SK-N-SH (cell line): Measurements from ENCODE around the gene ABCC11. TPM values are rescaled to one million over a fixed set of nuclear protein-coding genes. Genes with fewer than 3 reads are reported as not detected.

ENCODE experiments used
- CTCF ChIA-PET: fragments of 300-600, 350-600 bp; formaldehyde crosslinking; extraction: SDS; loops from one replicate; lab custom pipeline; 2021; lab: Yijun Ruan, JAX
- POLR2A ChIA-PET: fragments of 350-600 bp; sonication (Branson Sonifier 250); formaldehyde crosslinking; extraction: SDS; loops from one replicate; lab custom pipeline; 2020; ENCODE audit warnings: antibody characterized with exemption, inconsistent platforms; lab: Yijun Ruan, JAX
- DNase-seq: peaks from one replicate; pipeline ENCODE4 v3.0.0; 2012
- H2AFZ ChIP-seq: fragments of 200-600 bp; sonication (generic); 2 replicates; pipeline ENCODE4 v1.8.1; 2016; ENCODE audit warnings: antibody characterized with exemption, mild to moderate bottlenecking, low read depth
- H3F3A ChIP-seq: fragments of 200-600 bp; sonication (generic); replicated peaks from 2 replicates; pipeline ENCODE3; 2016; ENCODE audit warnings: antibody characterized with exemption, mild to moderate bottlenecking; ENCODE audit not compliant: insufficient read depth
- H3K27ac ChIP-seq, 2 experiments: fragments of 200-500 bp in 1 of 2; fragments of 200-600 bp in 1 of 2; sonication (Bioruptor generic) in 1 of 2; sonication (generic), shearing (Covaris generic) in 1 of 2; 2 replicates each; pipeline versions ENCODE4 v1.5.1 to v1.6.1; 2014 to 2016; ENCODE audit warnings: low read depth in 2 of 2, inconsistent platforms in 1 of 2, low read length in 1 of 2, mild to moderate bottlenecking in 1 of 2, mixed read lengths in 1 of 2
- H3K27me3 ChIP-seq: fragments of 200-600 bp; sonication (generic), shearing (Covaris generic); 2 replicates; pipeline ENCODE4 v1.6.1; 2016; ENCODE audit warnings: mixed run types; ENCODE audit not compliant: insufficient read depth
- H3K36me3 ChIP-seq, 2 experiments: fragments of 200-500 bp in 1 of 2; fragments of 200-600 bp in 1 of 2; sonication (Bioruptor generic) in 1 of 2; sonication (generic) in 1 of 2; replicated peaks in 1 of 2; 2 replicates each; pipeline versions ENCODE3 to v1.5.1; 2014 to 2016; ENCODE audit warnings: low read length in 1 of 2, mild to moderate bottlenecking in 1 of 2; ENCODE audit not compliant: insufficient read depth in 2 of 2, control insufficient read depth in 1 of 2
- H3K4me1 ChIP-seq, 2 experiments: fragments of 200-500 bp in 1 of 2; fragments of 200-600 bp in 1 of 2; sonication (Bioruptor generic) in 1 of 2; sonication (generic), shearing (Covaris generic) in 1 of 2; 2 replicates each; pipeline versions ENCODE4 v1.5.1 to v1.6.1; 2014 to 2016; ENCODE audit warnings: low read depth in 1 of 2, low read length in 1 of 2, mixed run types in 1 of 2; ENCODE audit not compliant: insufficient read depth in 2 of 2, control insufficient read depth in 1 of 2
- H3K4me2 ChIP-seq: fragments of 200-600 bp; sonication (generic), shearing (Covaris generic); 2 replicates; pipeline ENCODE4 v1.6.1; 2017; ENCODE audit warnings: mixed run types
- H3K4me3 ChIP-seq, 2 experiments: fragments of 200-500 bp in 1 of 2; fragments of 200-600 bp in 1 of 2; sonication (Bioruptor generic) in 1 of 2; sonication (generic), shearing (Covaris generic) in 1 of 2; 2 replicates each; pipeline versions ENCODE4 v1.5.1 to v1.8.1; 2014 to 2016; ENCODE audit warnings: low read depth in 2 of 2, inconsistent platforms in 1 of 2, low read length in 1 of 2, mild to moderate bottlenecking in 1 of 2, mixed read lengths in 1 of 2, moderate library complexity in 1 of 2
- H3K79me2 ChIP-seq: fragments of 200-600 bp; sonication (generic); 2 replicates; pipeline ENCODE4 v1.8.1; 2017; ENCODE audit warnings: mild to moderate bottlenecking; ENCODE audit not compliant: insufficient read depth
- H3K9ac ChIP-seq: fragments of 200-600 bp; sonication (generic); 2 replicates; pipeline ENCODE4 v1.6.1; 2017; ENCODE audit warnings: mixed run types
- H3K9me2 ChIP-seq: fragments of 200-600 bp; sonication (generic); 2 replicates; pipeline ENCODE4 v1.6.1; 2017; ENCODE audit warnings: mixed run types
- H3K9me3 ChIP-seq: fragments of 200-600 bp; sonication (generic); 2 replicates; pipeline ENCODE4 v1.6.1; 2017; ENCODE audit warnings: mixed run types, mild to moderate bottlenecking, moderate library complexity
- H4K20me1 ChIP-seq: fragments of 200-600 bp; sonication (generic); 2 replicates; pipeline ENCODE4 v1.6.1; 2017; ENCODE audit warnings: mild to moderate bottlenecking, mixed run types; ENCODE audit not compliant: insufficient read depth
- CTCF ChIP-seq: fragments of 200-600 bp; sonication (generic); IDR thresholded peaks from 2 replicates; pipeline ENCODE4 v1.6.1; 2017; ENCODE audit warnings: antibody characterized with exemption, mild to moderate bottlenecking, moderate library complexity
- FOXM1 ChIP-seq: IDR thresholded peaks from 2 replicates; pipeline ENCODE4 v1.4.0; 2012; ENCODE audit warnings: low read depth, mild to moderate bottlenecking
- JUND ChIP-seq: IDR thresholded peaks from 2 replicates; pipeline ENCODE4 v1.4.0; 2012
- NRF1 ChIP-seq: IDR thresholded peaks from 2 replicates; pipeline ENCODE4 v1.6.1; 2012; ENCODE audit warnings: low read depth, mild to moderate bottlenecking, low read length
- PBX3 ChIP-seq: IDR thresholded peaks from 2 replicates; pipeline ENCODE4; 2012
- RAD21 ChIP-seq: IDR thresholded peaks from 2 replicates; pipeline ENCODE4 v1.6.1; 2012; ENCODE audit warnings: mild to moderate bottlenecking, low read length
- REST ChIP-seq: IDR thresholded peaks from 2 replicates; pipeline ENCODE4 v1.6.1; 2012; ENCODE audit warnings: mild to moderate bottlenecking, low read depth, low read length, moderate library complexity
- SMC3 ChIP-seq: IDR thresholded peaks from 2 replicates; pipeline ENCODE4 v1.6.1; 2012; ENCODE audit warnings: low read depth, low read length, improper control_type of control experiment
- TAF1 ChIP-seq: IDR thresholded peaks from 2 replicates; pipeline ENCODE4 v1.6.1; 2012; ENCODE audit warnings: low read depth, mild to moderate bottlenecking, low read length, moderate library complexity, borderline replicate concordance
- TCF12 ChIP-seq: IDR thresholded peaks from 2 replicates; pipeline ENCODE4 v1.4.0; 2012
- WGBS: methylation state at CpG from one replicate; pipeline ENCODE4 v1.1.6; 2017; ENCODE audit warnings: low lambda C conversion rate; 5-methylcytosine and 5-hydroxymethylcytosine counted together
- polyA plus RNA-seq, 3 experiments: library from polyadenylated mRNA; depleted of rRNA; stranded (reverse); fragments of >200 nt; gene quantifications; 2 replicates each; pipeline ENCODE4 v1.2.3, GENCODE V29; 2012

Gene ABCC11
- polyA plus RNA-seq, 1 of the 3 experiments (the other 2 are of a cell fraction): 0.07 TPM

GRCh38 chr16:48121276-48121675 is 126.1 kb downstream of the ABCC11 start:
- H3K4me3 ChIP-seq: no peak overlapping the region
- H2AFZ ChIP-seq: no peak overlapping the region
- peaks cover 7 to 26% of the 10 kb centered on the region in 2 experiments; a peak in 3 of 4 replicates for H3K4me1 ChIP-seq
- H3K9ac ChIP-seq: no peak overlapping the region
- DNase-seq: peak; percentile 50
- peak overlapping the region in 1 of 2 experiments; percentile 40; a peak in 1 of 4 replicates for H3K27ac ChIP-seq
- H3K36me3 ChIP-seq: no peaks in the 10 kb centered on the region
- ChIA-PET CTCF (interaction anchor here (0.8 to 1.6 kb wide), 3 partner anchors 35 to 980 kb away, joined by 3 to 4 read pairs (median 3); partner anchors contain the start of gene ABCC12), POLR2A (no interaction called here)
- H3K9me2 ChIP-seq: no peaks in the 10 kb centered on the region
- H3F3A ChIP-seq: peaks cover 16% of the 10 kb centered on the region
- H3K27me3 ChIP-seq: no peaks in the 10 kb centered on the region
- WGBS: 67% methylated on average over 4 of the region's 5 CpGs
- TF ChIP-seq TCF12: 0 out of 2 replicates have a peak, but pooled peaks have one; percentile 15
- TF ChIP-seq PBX3: peak; percentile 66
- no peak for TF ChIP-seq FOXM1
- no peaks in the 10 kb centered on the region for H3K79me2 ChIP-seq
- H3K9me3 ChIP-seq: no peaks in the 10 kb centered on the region
- no peaks in the 10 kb centered on the region for H4K20me1 ChIP-seq
- H3K4me2 ChIP-seq: no peak overlapping the region

- TF ChIP-seq TAF1 (no peak), SMC3 (no peak)
- H3K4me3 ChIP-seq: no peak overlapping the region
- POLR2A ChIA-PET: no interaction called here
Measured at GRCh38 chr16:48118841-48119240, 128.5 kb downstream of the ABCC11 start.

GRCh38 chr16:48117217-48118105 is 129.9 kb downstream of the ABCC11 start:
- Histone ChIP-seq H3K4me3 (peak overlapping the region in 1 of 2 experiments; percentile 36; a peak in 1 of 4 replicates), H3K27ac (no peak overlapping the region), H3K9me2 (no peaks in the 10 kb centered on the region), H3K4me1 (peaks cover 9 to 19% of the 10 kb centered on the region in 2 experiments; a peak in 2 of 4 replicates), H2AFZ (no peak overlapping the region), H3K36me3 (no peaks in the 10 kb centered on the region), H4K20me1 (no peaks in the 10 kb centered on the region), H3K79me2 (no peaks in the 10 kb centered on the region), H3K9me3 (no peaks in the 10 kb centered on the region), H3K4me2 (no peak overlapping the region), H3F3A (peaks cover 6% of the 10 kb centered on the region), H3K9ac (no peak overlapping the region), H3K27me3 (no peaks in the 10 kb centered on the region)
- WGBS: 61% methylated on average over 12 of the region's 22 CpGs
- peak; percentile 92 for DNase-seq
- CTCF ChIA-PET: interaction anchor here (0.5 to 2.9 kb wide), 38 partner anchors 9 to 1198 kb away, joined by 3 to 23 read pairs (median 3); partner anchors contain the start of genes ITFG1, NETO2 and PHKB
- POLR2A ChIA-PET: no interaction called here
- peak; percentile 74 for TF ChIP-seq SMC3
- TF ChIP-seq NRF1: no peak
- no peak for TF ChIP-seq TAF1
- no peak for TF ChIP-seq REST
- TF ChIP-seq CTCF: peak; percentile 88
- peak; percentile 73 for TF ChIP-seq RAD21
- no peak for TF ChIP-seq JUND

More at GRCh38 chr16:48118841-48119240, 128.5 kb downstream of the ABCC11 start:
- DNase-seq: no peak
- Histone ChIP-seq H3K79me2 (no peaks in the 10 kb centered on the region), H3F3A (peaks cover 15% of the 10 kb centered on the region), H4K20me1 (no peaks in the 10 kb centered on the region), H3K9me3 (no peaks in the 10 kb centered on the region), H3K27me3 (no peaks in the 10 kb centered on the region), H3K4me2 (no peak overlapping the region), H3K9me2 (no peaks in the 10 kb centered on the region), H3K36me3 (no peaks in the 10 kb centered on the region), H3K27ac (no peak overlapping the region), H2AFZ (no peak overlapping the region), H3K4me1 (peaks cover 7 to 18% of the 10 kb centered on the region in 2 experiments; a peak in 3 of 4 replicates), H3K9ac (no peak overlapping the region)
- 100% methylated on average over 2 of the region's 2 CpGs for WGBS
- CTCF ChIA-PET: interaction anchor here (0.9 to 2.9 kb wide), 7 partner anchors 19 to 977 kb away, joined by 3 to 12 read pairs (median 4); partner anchors contain the start of gene NETO2
